Activated gamma-delta T cell treated with anti-CD3 and anti-CD28 coated beads, Interleukin-2, amount 50 U/mL, for 16 hours (primary cell): ENCODE measurements around the gene NPAS3.

Experiments
- DNase-seq: peaks from one replicate; pipeline ENCODE4 v3.0.0-alpha.2; 2020; ENCODE audit warnings: low read depth

NPAS3 gene

GRCh38 chr14:33793398-33794110 lies 854.9 kb downstream of the NPAS3 start:
- no peak for DNase-seq

GRCh38 chr14:33794791-33795305 lies 856.2 kb downstream of the NPAS3 start:
- no peak for DNase-seq

GRCh38 chr14:33796356-33796755 lies 857.7 kb downstream of the NPAS3 start:
- no peak for DNase-seq

- DNase-seq = no peak
Measured at GRCh38 chr14:33799705-33800570, 861.3 kb downstream of the NPAS3 start.

- DNase-seq = no peak
Measured at GRCh38 chr14:33800735-33801163, 862.1 kb downstream of the NPAS3 start.

- DNase-seq = no peak
Measured at GRCh38 chr14:33802737-33803136, 864.1 kb downstream of the NPAS3 start.

- DNase-seq = no peak
Measured at GRCh38 chr14:33805593-33805992, 866.9 kb downstream of the NPAS3 start.

- no peak for DNase-seq
Measured at GRCh38 chr14:33806905-33807304, 868.2 kb downstream of the NPAS3 start.

GRCh38 chr14:33808187-33808586 lies 869.5 kb downstream of the NPAS3 start:
- no peak for DNase-seq

- DNase-seq = no peak
Measured at GRCh38 chr14:33809396-33809981, 870.8 kb downstream of the NPAS3 start.

- no peak for DNase-seq
Measured at GRCh38 chr14:33810308-33810707, 871.6 kb downstream of the NPAS3 start.

GRCh38 chr14:33811721-33812120 lies 873.0 kb downstream of the NPAS3 start:
- DNase-seq = no peak

GRCh38 chr14:33812181-33812580 lies 873.5 kb downstream of the NPAS3 start:
- DNase-seq = no peak

- DNase-seq = no peak
Measured at GRCh38 chr14:33812601-33813000, 873.9 kb downstream of the NPAS3 start.

- no peak for DNase-seq
Measured at GRCh38 chr14:33814010-33814409, 875.3 kb downstream of the NPAS3 start.

- no peak for DNase-seq
Measured at GRCh38 chr14:33833706-33834465, 895.2 kb downstream of the NPAS3 start.

GRCh38 chr14:33834466-33835260 lies 896.0 kb downstream of the NPAS3 start:
- DNase-seq = no peak

- DNase-seq = no peak
Measured at GRCh38 chr14:33835261-33835655, 896.6 kb downstream of the NPAS3 start.

GRCh38 chr14:33835677-33836076 lies 897.0 kb downstream of the NPAS3 start:
- DNase-seq = no peak

GRCh38 chr14:33836203-33836899 lies 897.7 kb downstream of the NPAS3 start:
- DNase-seq = no peak
